Endodermal cell (in vitro differentiated cells): ENCODE measurements around the gene CLIP3. TPM values are rescaled to one million over a fixed set of nuclear protein-coding genes. Genes with fewer than 3 reads are reported as not detected.
A peak's percentile ranks its signal among the peaks of the same experiment; 100 is the strongest.

Experiments
- DNase-seq: peaks from one replicate; pipeline ENCODE4 v3.0.0-alpha.2; 2017
- H3K27ac ChIP-seq: 2 replicates; pipeline ENCODE4 v1.5.1; 2013; ENCODE audit warnings: mild to moderate bottlenecking, low read depth, low read length, moderate library complexity
- H3K27me3 ChIP-seq: 2 replicates; pipeline ENCODE4 v1.6.1; 2013; ENCODE audit warnings: mild to moderate bottlenecking, low read length, moderate library complexity; ENCODE audit not compliant: insufficient read depth, control insufficient read depth, poor library complexity, severe bottlenecking
- H3K36me3 ChIP-seq: 2 replicates; pipeline ENCODE4 v1.7.0; 2013; ENCODE audit warnings: mild to moderate bottlenecking, low read length, moderate library complexity; ENCODE audit not compliant: control insufficient read depth, insufficient read depth
- H3K4me1 ChIP-seq: one replicate; pipeline ENCODE4 v1.7.0; 2013; ENCODE audit warnings: low read length; ENCODE audit not compliant: control insufficient read depth, insufficient read depth
- H3K4me3 ChIP-seq: 2 replicates; pipeline ENCODE4 v1.5.1; 2013; ENCODE audit warnings: mild to moderate bottlenecking, low read length, moderate library complexity
- H3K9ac ChIP-seq: 2 replicates; pipeline ENCODE4 v1.6.1; 2013; ENCODE audit warnings: mild to moderate bottlenecking, low read length, moderate library complexity; ENCODE audit not compliant: poor library complexity, severe bottlenecking; ENCODE audit errors: extremely low read depth
- H3K9me3 ChIP-seq: 2 replicates; pipeline ENCODE4 v1.6.1; 2013; ENCODE audit warnings: mild to moderate bottlenecking, low read length, moderate library complexity; ENCODE audit not compliant: control insufficient read depth
- H3K27ac Mint-ChIP-seq: 2 replicates; pipeline ENCODE4 v1.8.0; 2020; ENCODE audit warnings: mixed read lengths
- H3K27me3 Mint-ChIP-seq: 2 replicates; pipeline ENCODE4 v1.8.0; 2021; ENCODE audit warnings: mild to moderate bottlenecking, mixed read lengths; ENCODE audit not compliant: insufficient read depth
- H3K36me3 Mint-ChIP-seq: 2 replicates; pipeline ENCODE4 v1.8.0; 2020; ENCODE audit warnings: low read depth, mixed read lengths
- H3K4me1 Mint-ChIP-seq: 2 replicates; pipeline ENCODE4 v1.8.0; 2020; ENCODE audit warnings: mixed read lengths
- H3K4me3 Mint-ChIP-seq: 2 replicates; pipeline ENCODE4 v1.8.0; 2020; ENCODE audit warnings: mild to moderate bottlenecking, moderate library complexity, mixed read lengths
- H3K9me3 Mint-ChIP-seq: 2 replicates; pipeline ENCODE4 v1.8.0; 2020; ENCODE audit warnings: mild to moderate bottlenecking, mixed read lengths
- WGBS, 2 experiments: methylation state at CpG; one replicate each; pipeline versions ENCODE4 v1.1.5 to v1.1.7; 2013; ENCODE audit warnings: missing lambda C conversion rate in 2 of 2, mixed read lengths in 1 of 2; ENCODE audit not compliant: insufficient coverage in 1 of 2, insufficient read length in 1 of 2; 5-methylcytosine and 5-hydroxymethylcytosine counted together
- total RNA-seq, 2 donors: library from RNA; stranded (reverse); fragmentation: NEBNext Ultra II Directional in 1 of 2; extraction: Animal tissue kit (Norgen Biotek cat#: 25700) in 1 of 2; gene quantifications; 2 replicates in 1 of 2; 3 replicates in 1 of 2; pipeline ENCODE4 v1.2.1, GENCODE V29; 2021
- TF ChIP-seq, protein P1 (sequence below): fragments of 200-600 bp; sonication (generic); conservative IDR thresholded peaks from 2 replicates; pipeline ENCODE4 v1.5.0; 2021; ENCODE audit warnings: antibody characterized with exemption, mild to moderate bottlenecking

Gene CLIP3
- total RNA-seq, 2 donors from 2014 or later, result 12.6 to 19.7 TPM

GRCh38 chr19:36009633-36010379 lies 22.9 kb downstream of the CLIP3 start:
- Histone ChIP-seq H3K36me3 (no peaks in the 10 kb centered on the region), H3K4me1 (no peaks in the 10 kb centered on the region), H3K27me3 (no peaks in the 10 kb centered on the region), H3K27ac (no peak overlapping the region), H3K4me3 (no peak overlapping the region), H3K9ac (no peak overlapping the region), H3K9me3 (no peaks in the 10 kb centered on the region)
- Mint-ChIP-seq H3K36me3 (peaks cover 13% of the 10 kb centered on the region), H3K4me1 (peaks cover 25% of the 10 kb centered on the region), H3K27me3 (peaks cover 4% of the 10 kb centered on the region), H3K9me3 (no peaks in the 10 kb centered on the region), H3K4me3 (peak overlapping the region; percentile 88), H3K27ac (no peak overlapping the region)
- DNase-seq, result no peak
- WGBS, 2 experiments, result 68% methylated on average over 9 to 15 of the region's 15 CpGs
- TF ChIP-seq, protein P1, sequence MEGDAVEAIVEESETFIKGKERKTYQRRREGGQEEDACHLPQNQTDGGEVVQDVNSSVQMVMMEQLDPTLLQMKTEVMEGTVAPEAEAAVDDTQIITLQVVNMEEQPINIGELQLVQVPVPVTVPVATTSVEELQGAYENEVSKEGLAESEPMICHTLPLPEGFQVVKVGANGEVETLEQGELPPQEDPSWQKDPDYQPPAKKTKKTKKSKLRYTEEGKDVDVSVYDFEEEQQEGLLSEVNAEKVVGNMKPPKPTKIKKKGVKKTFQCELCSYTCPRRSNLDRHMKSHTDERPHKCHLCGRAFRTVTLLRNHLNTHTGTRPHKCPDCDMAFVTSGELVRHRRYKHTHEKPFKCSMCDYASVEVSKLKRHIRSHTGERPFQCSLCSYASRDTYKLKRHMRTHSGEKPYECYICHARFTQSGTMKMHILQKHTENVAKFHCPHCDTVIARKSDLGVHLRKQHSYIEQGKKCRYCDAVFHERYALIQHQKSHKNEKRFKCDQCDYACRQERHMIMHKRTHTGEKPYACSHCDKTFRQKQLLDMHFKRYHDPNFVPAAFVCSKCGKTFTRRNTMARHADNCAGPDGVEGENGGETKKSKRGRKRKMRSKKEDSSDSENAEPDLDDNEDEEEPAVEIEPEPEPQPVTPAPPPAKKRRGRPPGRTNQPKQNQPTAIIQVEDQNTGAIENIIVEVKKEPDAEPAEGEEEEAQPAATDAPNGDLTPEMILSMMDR, result no peak

DNA sequence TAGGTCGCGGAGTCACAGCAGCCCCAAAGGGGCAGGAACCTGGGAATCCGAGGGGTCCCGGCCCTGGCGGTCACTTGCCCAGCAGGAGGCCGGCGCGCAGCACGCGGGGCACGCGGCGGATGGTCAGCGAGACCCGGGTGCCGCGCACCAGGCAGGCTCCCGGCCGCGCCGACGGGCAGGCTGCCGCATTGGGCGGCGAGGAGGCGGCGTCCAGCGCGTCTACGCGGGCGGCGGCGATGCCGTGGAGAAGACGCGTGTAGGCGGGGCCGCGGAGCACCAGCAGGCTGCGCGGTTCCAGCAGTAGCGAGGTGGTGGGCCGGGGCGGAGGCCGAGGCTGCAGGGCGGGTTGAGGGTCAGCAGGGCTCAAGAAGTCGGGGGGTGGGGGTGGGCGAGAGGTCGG lies 23.5 kb downstream of the CLIP3 start:
- peaks cover 17% of the 10 kb centered on the region for H3K36me3 Mint-ChIP-seq
- no peaks in the 10 kb centered on the region for H3K9me3 Mint-ChIP-seq
- H3K9me3 ChIP-seq, result no peaks in the 10 kb centered on the region
- H3K9ac ChIP-seq, result no peak overlapping the region
- peak overlapping the region; percentile 64 for H3K4me3 ChIP-seq
- H3K4me1 ChIP-seq, result no peaks in the 10 kb centered on the region
- H3K4me1 Mint-ChIP-seq, result peaks cover 20% of the 10 kb centered on the region
- H3K27me3 ChIP-seq, result no peaks in the 10 kb centered on the region
- H3K27me3 Mint-ChIP-seq, result peaks cover 4% of the 10 kb centered on the region
- H3K36me3 ChIP-seq, result no peaks in the 10 kb centered on the region
- 1 to 12% methylated on average over 18 to 50 of the region's 50 CpGs for WGBS, 2 experiments
- peak overlapping the region; percentile 88 for H3K4me3 Mint-ChIP-seq
- H3K27ac ChIP-seq, result no peak overlapping the region
- DNase-seq, result peak; percentile 83
- TF ChIP-seq, protein P1, result no peak
- H3K27ac Mint-ChIP-seq, result no peak overlapping the region

DNA sequence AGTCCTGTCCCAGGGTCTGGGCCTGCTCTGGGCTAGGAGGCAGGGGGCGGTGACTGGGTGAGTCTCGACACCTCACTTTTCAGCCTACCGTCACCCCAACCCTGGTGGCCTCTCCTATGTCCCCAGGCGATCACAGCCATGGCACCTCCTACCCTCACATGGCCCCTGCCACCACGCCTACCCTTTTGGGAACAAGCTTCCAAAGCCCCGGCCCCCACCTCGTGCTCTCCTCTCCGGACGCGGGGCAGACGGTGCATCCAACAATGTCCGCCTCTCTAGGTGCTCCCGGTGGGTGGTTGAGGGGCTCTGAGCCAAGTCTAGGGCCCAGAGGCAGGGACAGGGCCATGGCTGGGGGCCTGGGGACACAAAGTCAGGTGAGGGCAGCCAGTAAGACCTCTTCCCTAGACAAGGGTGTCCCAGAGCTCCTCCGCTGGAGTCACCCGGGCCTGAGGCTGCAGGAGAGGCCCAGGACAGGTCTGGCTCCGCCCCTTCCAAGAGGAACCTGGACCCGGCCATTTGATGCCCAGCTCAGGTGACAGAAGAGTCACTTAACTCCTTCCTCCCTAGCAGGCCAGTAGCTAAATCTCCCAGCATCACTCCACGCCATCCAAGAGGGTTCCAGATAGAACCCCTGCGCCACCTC lies 24.2 kb downstream of the CLIP3 start, which contains the start of gene SYNE4:
Gene SYNE4 (minus strand): TSS at position 478 of the 643 bp plus-strand sequence. CDS start 132 bp downstream, at position 346.
- peaks cover 4% of the 10 kb centered on the region for H3K27me3 Mint-ChIP-seq
- Histone ChIP-seq H3K4me3 (peak within 1 kb of the TSS; percentile 64), H3K36me3 (no peaks in the 10 kb centered on the region), H3K4me1 (no peaks in the 10 kb centered on the region), H3K9ac (no peak within 1 kb of the TSS), H3K27me3 (no peaks in the 10 kb centered on the region), H3K9me3 (no peaks in the 10 kb centered on the region), H3K27ac (no peak within 1 kb of the TSS)
- H3K4me1 Mint-ChIP-seq, result peaks cover 17% of the 10 kb centered on the region
- peak within 1 kb of the TSS; percentile 93 for H3K27ac Mint-ChIP-seq
- TF ChIP-seq, protein P1, result no peak
- no peaks in the 10 kb centered on the region for H3K9me3 Mint-ChIP-seq
- 68 to 76% methylated on average over 11 to 19 of the region's 19 CpGs for WGBS, 2 experiments
- H3K4me3 Mint-ChIP-seq, result peak within 1 kb of the TSS; percentile 88
- H3K36me3 Mint-ChIP-seq, result peaks cover 21% of the 10 kb centered on the region
- DNase-seq, result peak; percentile 95
